HEK293 (cell line): ENCODE measurements around the gene CAPN7.

Experiments
- CTCF ChIP-seq: fragments of 450-650 bp; formaldehyde crosslinking; IDR thresholded peaks from 2 replicates; pipeline ENCODE4 v1.5.1; 2016; ENCODE audit warnings: missing biosample characterization, missing genetic modification characterization
- HIC1 ChIP-seq: fragments of 450-650 bp; formaldehyde crosslinking; IDR thresholded peaks from 2 replicates; pipeline ENCODE4 v1.5.1; 2016; ENCODE audit warnings: missing biosample characterization, missing genetic modification characterization
- KLF7 ChIP-seq: fragments of 450-650 bp; formaldehyde crosslinking; IDR thresholded peaks from 2 replicates; pipeline ENCODE4 v1.5.1; 2016; ENCODE audit warnings: missing biosample characterization, missing genetic modification characterization, borderline replicate concordance
- MEIS1 ChIP-seq: sonication (generic); formaldehyde crosslinking; IDR thresholded peaks from 2 replicates; pipeline ENCODE4 v1.8.1; 2022; ENCODE audit warnings: missing genetic modification reagents, mild to moderate bottlenecking, borderline replicate concordance
- SP7 ChIP-seq: fragments of 450-650 bp; formaldehyde crosslinking; IDR thresholded peaks from 2 replicates; pipeline ENCODE4 v1.5.1; 2016; ENCODE audit warnings: missing biosample characterization, missing genetic modification characterization
- WT1 ChIP-seq: fragments of 450-650 bp; formaldehyde crosslinking; IDR thresholded peaks from 2 replicates; pipeline ENCODE4 v1.5.1; 2016; ENCODE audit warnings: missing biosample characterization, missing genetic modification characterization
- ZBTB17 ChIP-seq: fragments of 450-650 bp; formaldehyde crosslinking; IDR thresholded peaks from 2 replicates; pipeline ENCODE4 v1.5.1; 2016; ENCODE audit warnings: missing biosample characterization, missing genetic modification characterization
- ZIC2 ChIP-seq: fragments of 450-650 bp; formaldehyde crosslinking; IDR thresholded peaks from 2 replicates; pipeline ENCODE4 v1.5.1; 2016; ENCODE audit warnings: missing biosample characterization, missing genetic modification characterization
- ZNF121 ChIP-seq: fragments of 450-650 bp; formaldehyde crosslinking; IDR thresholded peaks from 2 replicates; pipeline ENCODE4 v1.5.1; 2016; ENCODE audit warnings: missing biosample characterization, missing genetic modification characterization
- ZNF274 ChIP-seq, 2 experiments: fragments of 200-500 bp in 1 of 2; fragments of 450-650 bp in 1 of 2; sonication (Bioruptor generic) in 1 of 2; formaldehyde crosslinking in 1 of 2; IDR thresholded peaks; 2 replicates each; pipeline versions ENCODE4 v1.5.1 to v1.6.1; 2014 to 2016; ENCODE audit warnings: borderline replicate concordance in 1 of 2, inconsistent platforms in 1 of 2, low read length in 1 of 2, missing biosample characterization in 1 of 2, missing genetic modification characterization in 1 of 2
- ZNF292 ChIP-seq: fragments of 450-650 bp; formaldehyde crosslinking; IDR thresholded peaks from 2 replicates; pipeline ENCODE4 v1.5.1; 2016; ENCODE audit warnings: low read depth, missing biosample characterization, missing genetic modification characterization, borderline replicate concordance
- ZNF518A ChIP-seq: fragments of 450-650 bp; formaldehyde crosslinking; conservative IDR thresholded peaks from 2 replicates; pipeline ENCODE4 v1.5.1; 2016; ENCODE audit warnings: low read depth, missing biosample characterization, missing genetic modification characterization
- ZNF530 ChIP-seq: fragments of 450-650 bp; formaldehyde crosslinking; IDR thresholded peaks from 2 replicates; pipeline ENCODE4 v1.5.1; 2016; ENCODE audit warnings: low read depth, missing biosample characterization, missing genetic modification characterization
- ZNF549 ChIP-seq: fragments of 450-650 bp; IDR thresholded peaks from 2 replicates; pipeline ENCODE4 v1.5.1; 2018; ENCODE audit warnings: missing biosample characterization, missing genetic modification characterization, mild to moderate bottlenecking, inconsistent platforms, moderate library complexity
- ZNF600 ChIP-seq: fragments of 450-650 bp; formaldehyde crosslinking; IDR thresholded peaks from 2 replicates; pipeline ENCODE4 v1.5.1; 2016; ENCODE audit warnings: missing biosample characterization, missing genetic modification characterization
- ZSCAN18 ChIP-seq: fragments of 450-650 bp; formaldehyde crosslinking; IDR thresholded peaks from 2 replicates; pipeline ENCODE4 v1.5.1; 2016; ENCODE audit warnings: missing biosample characterization, missing genetic modification characterization
- ZSCAN4 ChIP-seq: fragments of 450-650 bp; formaldehyde crosslinking; IDR thresholded peaks from 2 replicates; pipeline ENCODE4 v1.5.1; 2017; ENCODE audit warnings: missing biosample characterization, missing genetic modification characterization

CAPN7 gene

GRCh38 chr3:15223685-15224572 lies 17.9 kb downstream of the CAPN7 start (continued):
- TF ChIP-seq HIC1 (tag by site-specific recombination) (no peak), ZNF121 (tag by site-specific recombination) (no peak), MEIS1 (CRISPR knock-in tag) (no peak), ZNF530 (no peak), ZNF549 (tag by site-specific recombination) (no peak), ZBTB17 (tag by site-specific recombination) (0 out of 2 replicates have a peak, but pooled peaks have one; percentile 26), ZNF274 (IDR thresholded peaks at IDR 0.05; ENCODE audit: low read length) (no peak), ZNF274 (tag by site-specific recombination; IDR thresholded peaks at IDR 0.05; ENCODE audit: borderline replicate concordance) (no peak), ZSCAN18 (tag by site-specific recombination) (no peak), ZSCAN4 (tag by site-specific recombination) (no peak), ZNF518A (tag by site-specific recombination) (no peak), ZNF600 (tag by site-specific recombination) (peak; percentile 33; the same call in 1 of the 2 replicates), CTCF (tag by site-specific recombination) (no peak), ZIC2 (tag by site-specific recombination) (no peak), ZNF292 (tag by site-specific recombination) (no peak), SP7 (peak; percentile 78), KLF7 (tag by site-specific recombination) (no peak), WT1 (no peak)
